ENCODE results near the gene CASP8. TPM values are rescaled to one million over a fixed set of nuclear protein-coding genes. Genes with fewer than 3 reads are reported as not detected.

Gene CASP8
- total and polyA plus RNA-seq, 2 of the 13 experiments (the other 11 are each of a cell fraction or from before 2014, with no cell fraction given) = 25.0 to 52.8 TPM

GRCh38 chr2:201231781-201232466 is 28.4 kb upstream of the CASP8 start (continued):
- 0 out of 2 replicates have a peak, but pooled peaks have one; percentile 59 for TF ChIP-seq MXD3 (CRISPR knock-in tag; IDR thresholded peaks at IDR 0.05)
- 0 out of 2 replicates have a peak, but pooled peaks have one; percentile 18 for TF ChIP-seq ZSCAN29 (CRISPR knock-in tag; conservative IDR thresholded peaks at IDR 0.05)
- no peak for TF ChIP-seq ZNF841 (CRISPR knock-in tag; IDR thresholded peaks at IDR 0.05; ENCODE audit: borderline replicate concordance)
- TF ChIP-seq SIN3A (IDR thresholded peaks at IDR 0.05; ENCODE audit: borderline replicate concordance, low read depth, low read length) = peak; percentile 71
- peak; percentile 99 for TF ChIP-seq CTCF (CRISPR knock-in tag; IDR thresholded peaks at IDR 0.05)
- peak; percentile 48; the same call in 1 of the 2 replicates for TF ChIP-seq ZNF362 (CRISPR knock-in tag; IDR thresholded peaks at IDR 0.05; ENCODE audit: borderline replicate concordance)
- no peak for TF ChIP-seq CBX2 (IDR thresholded peaks at IDR 0.05; ENCODE audit: low read depth, low read length)
- no peak for TF ChIP-seq CBX2 (CRISPR knock-in tag; IDR thresholded peaks at IDR 0.05; ENCODE audit: low read depth)
- TF ChIP-seq ATF7 (IDR thresholded peaks at IDR 0.05) = no peak
- TF ChIP-seq ATF7 (CRISPR knock-in tag; IDR thresholded peaks at IDR 0.05) = 0 out of 2 replicates have a peak, but pooled peaks have one; percentile 23
- TF ChIP-seq REPIN1 (CRISPR knock-in tag; IDR thresholded peaks at IDR 0.05; ENCODE audit: borderline replicate concordance, low read depth) = peak; percentile 83
- TF ChIP-seq FOXP1 (IDR thresholded peaks at IDR 0.05) = no peak
- TF ChIP-seq FOXP1 (CRISPR knock-in tag; IDR thresholded peaks at IDR 0.05) = peak; percentile 28; the same call in 1 of the 2 replicates
- peak; percentile 87; the same call in 1 of the 2 replicates for TF ChIP-seq ZFP1 (CRISPR knock-in tag; IDR thresholded peaks at IDR 0.05)
- TF ChIP-seq ARID5B (CRISPR knock-in tag; IDR thresholded peaks at IDR 0.05) = peak; percentile 81
- TF ChIP-seq ZNF777 (CRISPR knock-in tag; IDR thresholded peaks at IDR 0.05) = no peak
- peak; percentile 77; the same call in 1 of the 2 replicates for TF ChIP-seq ZKSCAN8 (CRISPR knock-in tag; IDR thresholded peaks at IDR 0.05; ENCODE audit: borderline replicate concordance)
- TF ChIP-seq, protein P1, sequence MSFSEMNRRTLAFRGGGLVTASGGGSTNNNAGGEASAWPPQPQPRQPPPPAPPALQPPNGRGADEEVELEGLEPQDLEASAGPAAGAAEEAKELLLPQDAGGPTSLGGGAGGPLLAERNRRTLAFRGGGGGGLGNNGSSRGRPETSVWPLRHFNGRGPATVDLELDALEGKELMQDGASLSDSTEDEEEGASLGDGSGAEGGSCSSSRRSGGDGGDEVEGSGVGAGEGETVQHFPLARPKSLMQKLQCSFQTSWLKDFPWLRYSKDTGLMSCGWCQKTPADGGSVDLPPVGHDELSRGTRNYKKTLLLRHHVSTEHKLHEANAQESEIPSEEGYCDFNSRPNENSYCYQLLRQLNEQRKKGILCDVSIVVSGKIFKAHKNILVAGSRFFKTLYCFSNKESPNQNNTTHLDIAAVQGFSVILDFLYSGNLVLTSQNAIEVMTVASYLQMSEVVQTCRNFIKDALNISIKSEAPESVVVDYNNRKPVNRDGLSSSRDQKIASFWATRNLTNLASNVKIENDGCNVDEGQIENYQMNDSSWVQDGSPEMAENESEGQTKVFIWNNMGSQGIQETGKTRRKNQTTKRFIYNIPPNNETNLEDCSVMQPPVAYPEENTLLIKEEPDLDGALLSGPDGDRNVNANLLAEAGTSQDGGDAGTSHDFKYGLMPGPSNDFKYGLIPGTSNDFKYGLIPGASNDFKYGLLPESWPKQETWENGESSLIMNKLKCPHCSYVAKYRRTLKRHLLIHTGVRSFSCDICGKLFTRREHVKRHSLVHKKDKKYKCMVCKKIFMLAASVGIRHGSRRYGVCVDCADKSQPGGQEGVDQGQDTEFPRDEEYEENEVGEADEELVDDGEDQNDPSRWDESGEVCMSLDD (CRISPR knock-in tag; IDR thresholded peaks at IDR 0.05; ENCODE audit: borderline replicate concordance) = no peak

Measured in HepG2 (cell line).